NOMO-1 treated with dmso at 0.1 percent for 144 hours (cell line): ENCODE results near the gene CMYA5.
"Not testable (repeated sequence)": the region's sequence is repeated elsewhere in the genome, so short reads cannot be mapped to it uniquely, and the experiment has no call there.

Experiments
- DNase-seq: peaks from one replicate; lab custom pipeline; 2025; ENCODE audit not compliant: unreplicated experiment; lab: John Stamatoyannopoulos, UW

The CMYA5 gene

DNA sequence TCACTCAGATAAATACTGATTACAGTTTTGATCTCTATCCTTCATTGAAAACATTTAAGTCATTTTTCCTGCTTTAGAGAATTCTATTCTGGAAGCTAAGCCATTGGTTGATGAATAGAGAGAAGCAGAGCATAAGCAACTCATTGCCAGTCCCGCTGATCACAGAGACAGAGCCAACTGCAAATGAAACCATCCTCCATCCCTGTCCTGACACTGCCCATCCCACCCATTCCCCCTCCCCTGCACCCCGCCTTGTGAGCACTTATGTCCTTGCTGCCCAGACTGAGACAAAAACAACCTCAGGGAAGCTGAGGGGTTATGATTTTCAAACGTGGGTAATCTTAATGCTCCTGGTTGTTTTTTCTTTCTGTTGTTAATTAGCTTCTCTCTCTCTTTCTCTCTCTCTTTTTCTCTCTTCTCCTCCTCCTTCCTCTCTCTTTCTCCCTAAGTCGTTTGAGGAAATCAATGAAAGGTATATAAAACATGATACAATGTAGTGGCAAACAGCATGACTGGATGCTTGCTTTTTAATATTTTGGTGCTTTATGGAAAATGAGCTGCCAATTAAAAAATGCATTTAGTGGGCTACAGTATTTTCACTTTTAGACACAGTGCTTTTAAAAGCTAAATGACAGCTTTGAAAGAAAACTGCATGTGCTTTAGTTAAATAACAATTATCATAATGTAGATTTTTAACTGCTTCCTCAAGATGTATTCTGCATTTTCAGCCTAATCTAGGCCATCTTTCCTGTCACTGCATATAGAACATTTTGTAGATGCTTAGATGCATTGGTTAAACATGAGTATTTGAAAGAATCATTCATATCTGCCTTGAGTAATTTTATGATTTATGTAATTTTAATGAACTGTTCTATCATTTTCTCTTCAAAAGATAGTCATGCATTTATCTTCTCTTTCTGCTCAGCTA is 57.3 kb downstream of the CMYA5 start:
- DNase-seq = no peak

DNA sequence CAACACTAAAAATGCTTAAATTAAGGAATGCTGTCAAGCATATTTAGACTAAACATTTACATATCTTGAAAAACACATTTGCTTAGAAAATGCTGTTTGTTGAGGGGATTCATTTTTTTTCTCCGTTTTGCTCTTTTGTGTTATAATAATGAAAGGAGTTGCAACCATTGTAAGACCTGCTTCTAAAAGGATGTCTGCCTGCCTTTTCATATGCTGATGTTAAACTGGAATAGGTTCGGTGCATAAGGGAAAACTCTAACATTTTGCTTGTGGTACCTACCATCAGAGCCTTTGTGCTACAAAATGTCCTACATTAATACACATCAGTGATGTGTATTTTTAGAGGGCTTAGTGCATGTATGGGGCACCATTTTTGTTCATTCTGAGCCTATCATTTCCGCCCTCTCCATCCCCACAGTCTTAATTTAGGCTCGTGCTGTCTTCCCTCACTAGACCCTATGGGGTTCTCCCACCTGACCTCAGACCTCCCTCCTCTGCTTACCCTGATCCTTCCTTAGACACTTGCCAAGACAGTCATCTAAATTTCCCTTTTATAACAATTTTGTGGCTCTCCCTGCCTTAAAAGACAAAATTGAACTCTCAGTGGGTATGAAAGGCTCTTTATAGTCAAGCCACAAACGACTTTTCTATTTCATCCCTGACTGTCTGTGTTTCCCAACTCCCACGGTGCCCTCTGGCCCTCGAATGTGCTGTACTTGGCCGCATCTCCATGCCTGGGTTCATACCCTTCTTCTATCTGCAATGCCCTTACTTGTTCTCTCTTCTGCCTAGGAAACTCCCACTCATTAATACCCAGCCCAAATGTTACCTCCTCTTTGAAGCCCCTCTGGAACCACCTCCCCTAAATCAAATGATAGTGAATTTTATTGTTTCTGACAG is 61.2 kb downstream of the CMYA5 start:
- no peak for DNase-seq

DNA sequence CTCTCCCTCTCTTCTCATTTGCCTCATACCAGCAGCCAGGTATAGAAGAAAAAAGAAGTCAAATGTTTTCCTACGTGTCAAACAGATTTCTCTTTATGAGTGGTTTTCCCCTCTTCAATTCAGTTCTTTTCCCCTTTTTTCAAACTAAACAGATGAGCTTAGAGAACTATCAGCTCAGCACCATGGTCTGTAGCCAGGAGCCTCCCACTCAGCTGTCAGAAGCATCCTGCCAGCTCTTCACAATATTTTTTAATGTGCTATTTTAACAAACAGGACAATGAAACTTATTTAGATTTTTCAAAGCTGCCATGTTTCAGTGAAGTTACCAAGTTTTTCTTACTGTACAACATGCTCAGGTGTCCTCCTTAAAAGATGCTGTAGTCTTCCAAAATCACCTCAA is 63.5 kb downstream of the CMYA5 start:
- no peak for DNase-seq

DNA sequence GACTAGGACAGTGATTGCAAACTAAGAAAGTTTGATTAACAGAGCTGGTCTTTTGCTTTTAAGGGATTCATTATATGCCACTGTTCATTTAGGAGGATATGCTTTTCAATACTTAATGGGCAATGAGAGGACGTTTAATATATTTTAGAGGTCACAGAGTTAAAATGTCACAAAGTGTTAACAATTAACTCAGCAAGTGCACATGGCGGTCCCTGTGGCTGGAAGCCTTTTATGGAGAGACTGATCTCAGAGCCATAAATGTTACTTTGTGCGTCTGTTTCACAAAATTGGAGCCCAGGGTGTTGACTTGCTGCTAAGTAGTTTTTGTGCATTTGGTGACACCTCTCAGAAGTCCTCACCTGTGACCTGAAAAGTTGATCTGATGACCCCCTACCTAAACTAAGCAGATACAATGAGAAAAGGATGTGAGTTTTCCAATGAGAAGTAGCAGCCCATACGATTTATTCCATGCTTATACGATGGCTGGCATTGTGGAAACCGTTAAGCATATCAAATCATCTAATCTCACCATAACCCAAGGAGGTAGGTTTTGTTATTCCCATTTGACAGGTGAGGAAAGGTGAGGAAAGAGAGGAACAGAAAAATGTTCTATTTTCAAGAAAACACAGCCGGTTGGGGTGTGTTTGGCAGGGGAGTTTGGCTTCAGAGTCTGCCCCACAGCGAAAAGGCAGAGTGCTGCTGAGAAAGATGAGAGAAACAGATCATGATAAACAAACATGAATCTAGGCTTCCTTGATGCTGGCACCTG is 64.4 kb downstream of the CMYA5 start:
- no peak for DNase-seq

DNA sequence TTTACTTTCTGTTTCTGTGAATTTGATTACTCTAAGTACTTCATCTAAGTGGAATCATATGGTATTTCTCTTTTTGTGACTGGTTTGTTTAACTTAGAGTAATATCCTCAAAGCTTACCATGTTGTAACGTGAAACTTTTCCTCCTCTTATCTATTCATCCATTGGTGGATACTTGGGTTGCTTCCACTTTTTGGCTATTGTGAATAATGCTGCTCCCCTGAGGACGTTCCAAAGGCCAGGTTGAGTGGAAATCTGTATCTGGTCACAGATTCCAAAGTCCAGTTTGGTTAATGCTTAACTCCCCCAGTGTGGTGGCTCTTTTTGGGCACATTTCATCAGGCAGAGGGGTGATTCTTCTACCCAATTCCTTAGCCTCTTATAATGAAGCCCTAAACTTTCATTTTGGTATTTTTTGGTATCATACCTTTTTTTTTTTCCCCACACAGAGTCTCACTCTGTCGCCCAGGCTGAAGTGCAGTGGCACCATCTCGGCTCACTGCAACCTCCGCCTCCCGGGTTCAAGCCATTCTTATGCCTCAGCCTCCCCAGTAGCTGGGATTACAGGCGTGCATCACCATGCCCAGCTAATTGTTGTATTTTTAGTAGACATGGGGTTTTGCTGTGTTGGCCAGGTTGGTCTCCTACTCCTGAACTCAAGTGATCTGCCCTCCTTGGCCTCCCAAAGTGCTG is 65.4 kb downstream of the CMYA5 start:
- no peak for DNase-seq

DNA sequence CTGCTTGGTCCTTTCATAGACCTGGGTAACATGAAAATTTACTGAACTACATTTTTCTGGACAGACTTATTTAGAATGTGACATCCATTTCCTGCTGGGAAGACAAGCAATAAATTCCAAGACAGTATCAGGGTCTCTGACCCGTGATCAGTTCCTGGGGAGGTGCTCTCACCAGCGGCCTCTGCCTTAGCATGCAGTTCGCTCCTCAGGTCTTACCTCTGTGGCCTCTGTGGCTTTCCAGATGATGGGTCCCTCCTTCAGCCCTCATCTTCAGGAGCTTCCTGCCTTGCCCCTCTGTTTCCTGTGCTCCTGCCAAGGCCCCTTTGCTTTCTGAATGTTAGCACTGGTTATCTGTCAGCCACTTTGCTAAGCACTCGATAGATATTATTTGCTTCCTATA is 66.4 kb downstream of the CMYA5 start:
- DNase-seq = no peak

DNA sequence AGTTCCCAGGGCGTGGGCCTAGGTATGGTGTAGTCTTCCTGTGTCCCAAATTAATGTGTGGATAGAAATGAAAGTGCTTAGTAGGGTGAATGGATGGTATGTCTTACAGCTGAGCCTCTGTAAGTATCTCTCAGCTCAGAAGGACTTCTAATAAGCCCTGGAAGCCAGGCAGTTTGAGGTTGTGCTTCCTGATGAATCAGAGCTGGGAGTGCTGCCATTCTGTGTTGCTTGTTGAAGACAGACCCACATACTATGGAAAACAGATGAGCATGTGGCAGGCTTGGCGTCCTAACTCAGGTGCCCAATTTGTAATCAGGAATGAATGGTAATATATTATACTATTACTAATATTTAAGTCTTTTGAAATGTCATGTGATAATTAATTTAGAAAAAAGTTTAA is 69.8 kb downstream of the CMYA5 start:
- no peak for DNase-seq

DNA sequence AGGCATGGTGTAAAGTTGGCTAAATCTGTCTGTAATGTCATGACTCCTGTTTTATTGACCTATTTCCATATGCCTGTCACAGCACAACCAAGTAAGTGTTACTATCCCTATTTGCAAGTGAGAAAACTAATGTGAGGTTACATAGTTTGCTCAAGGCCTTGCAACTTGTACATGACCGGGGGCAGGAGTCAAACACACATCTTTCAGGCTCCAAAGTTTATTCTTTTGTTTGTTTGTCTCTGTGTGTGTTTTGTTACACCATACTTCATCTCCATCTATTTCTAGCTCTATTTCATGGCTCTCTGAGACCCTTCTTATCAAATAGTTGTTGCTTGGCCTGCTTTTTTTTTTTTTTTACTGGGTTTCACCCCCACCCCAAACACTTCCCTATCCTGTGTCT is 70.2 kb downstream of the CMYA5 start:
- DNase-seq = no peak

DNA sequence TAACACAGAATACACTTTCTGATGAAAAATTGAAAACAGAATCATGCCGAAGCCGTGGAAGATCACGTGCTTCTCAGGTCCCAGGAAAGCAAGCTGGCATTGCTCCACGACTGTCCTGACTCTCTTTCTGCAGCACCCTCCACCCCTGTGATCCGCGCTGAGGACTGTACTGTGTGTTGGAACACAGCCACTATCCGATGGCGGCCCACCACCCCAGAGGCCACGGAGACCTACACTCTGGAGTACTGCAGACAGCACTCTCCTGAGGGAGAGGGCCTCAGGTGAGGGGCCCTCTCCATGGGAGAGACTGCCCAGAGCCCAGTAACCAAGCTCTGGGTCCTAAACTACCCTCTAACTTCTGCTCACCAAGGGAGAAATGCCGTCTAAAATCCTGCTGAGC is 73.3 kb downstream of the CMYA5 start:
- no peak for DNase-seq

DNA sequence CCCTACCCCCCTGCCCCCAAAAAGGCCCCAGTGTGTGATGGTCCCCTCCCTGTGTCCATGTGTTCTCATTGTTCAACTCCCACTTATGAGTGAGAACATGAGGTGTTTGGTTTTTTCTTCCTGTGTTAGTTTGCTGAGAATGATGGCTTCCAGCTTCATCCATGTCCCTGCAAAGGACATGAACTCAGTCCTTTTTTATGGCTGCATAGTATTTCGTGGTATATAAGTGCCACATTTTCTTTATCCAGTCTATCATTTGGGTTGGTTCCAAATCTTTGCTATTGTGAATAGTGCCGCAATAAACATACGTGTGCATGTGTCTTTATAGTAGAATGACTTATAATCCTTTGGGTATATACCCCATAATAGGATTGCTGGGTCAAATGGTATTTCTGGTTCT is 74.5 kb downstream of the CMYA5 start:
- DNase-seq = not testable (repeated sequence)

DNA sequence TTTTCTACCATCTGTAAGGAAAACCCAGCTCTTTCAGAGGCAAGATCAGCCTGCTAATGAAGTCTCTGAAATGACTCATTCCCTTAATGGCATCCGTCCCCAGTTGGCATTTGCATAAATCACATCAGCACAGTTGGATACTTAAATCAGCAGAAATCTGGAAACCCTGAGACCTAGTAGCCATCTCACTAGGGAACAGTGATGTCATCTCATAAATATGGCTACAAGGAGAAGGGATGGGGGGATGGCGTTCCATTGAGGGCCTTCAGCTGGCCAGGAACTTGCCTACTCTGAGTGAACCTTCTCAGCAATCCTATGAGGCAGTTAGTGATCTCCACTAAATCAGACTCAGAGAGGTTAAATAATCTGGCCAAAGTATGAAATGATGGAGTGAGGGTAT is 81.8 kb downstream of the CMYA5 start:
- no peak for DNase-seq

DNA sequence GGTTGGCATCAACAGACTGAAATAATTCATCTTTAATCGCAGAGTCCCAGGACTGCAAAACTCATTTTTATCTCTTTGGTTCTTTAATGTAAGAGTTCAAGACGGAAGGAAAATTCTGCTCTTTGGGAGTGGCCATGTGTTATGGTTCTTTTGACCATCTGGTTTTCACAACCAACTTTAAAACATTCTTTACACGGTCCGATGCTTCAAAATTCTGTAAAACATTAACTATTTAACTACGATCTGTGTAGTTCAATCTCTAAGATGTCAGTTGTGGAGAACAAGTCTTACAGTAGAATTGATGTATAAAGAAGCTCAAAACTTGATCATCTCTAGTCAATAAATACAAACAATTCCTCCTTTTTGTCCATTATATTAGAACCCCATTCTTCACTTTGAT is 83.0 kb downstream of the CMYA5 start:
- no peak for DNase-seq

DNA sequence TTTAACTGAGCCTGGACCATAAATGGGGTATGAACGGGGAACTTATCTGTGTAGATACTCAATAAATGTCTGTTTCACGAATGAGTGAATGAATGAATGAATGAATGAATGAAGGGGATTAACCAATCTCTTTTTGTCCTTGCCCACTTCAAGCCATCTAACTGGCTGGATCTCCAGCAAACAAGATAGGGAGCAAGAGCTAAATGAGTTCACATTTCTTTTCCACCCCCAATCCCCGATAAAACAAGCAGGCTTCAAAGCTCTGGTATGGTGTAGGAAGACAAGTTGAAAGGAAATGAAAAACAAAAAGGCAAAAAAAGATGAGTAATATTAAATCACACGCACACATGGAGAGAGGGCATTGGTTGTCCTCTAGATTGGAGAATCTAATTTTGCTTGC is 84.0 kb downstream of the CMYA5 start:
- DNase-seq = no peak

DNA sequence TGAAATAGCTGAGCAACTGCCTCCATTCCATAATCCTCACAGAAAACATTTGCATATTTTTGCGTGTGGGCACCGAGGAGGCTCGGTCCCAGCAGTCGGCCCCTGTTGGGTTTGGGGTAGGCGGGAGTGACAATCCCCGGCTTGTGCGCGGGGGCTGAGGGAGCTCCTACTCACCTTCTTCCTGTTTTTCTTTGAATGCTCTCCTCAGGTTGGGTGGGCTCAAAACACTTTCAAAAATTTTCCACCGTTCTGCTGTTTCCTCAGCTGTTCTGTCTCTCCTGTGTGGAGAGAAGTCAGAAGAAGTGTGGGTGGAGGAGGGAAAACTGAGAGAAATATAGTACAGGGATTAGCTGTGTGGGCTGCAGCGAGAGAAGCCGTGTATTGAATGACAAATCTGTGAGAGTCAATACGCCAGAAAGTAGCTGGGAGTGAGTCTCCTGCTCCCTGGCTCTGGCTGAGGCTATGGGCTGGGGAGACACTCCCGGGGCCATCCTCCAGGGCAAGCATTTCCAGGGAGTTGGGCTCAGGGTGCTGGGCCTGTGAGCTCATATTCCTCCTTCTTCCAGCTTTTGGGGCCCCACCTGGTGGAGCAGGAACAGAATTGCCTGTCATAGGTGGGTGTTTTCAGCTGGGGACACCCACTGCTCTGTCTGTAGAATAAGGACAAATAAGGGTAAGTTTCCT is 84.7 kb downstream of the CMYA5 start:
- no peak for DNase-seq

DNA sequence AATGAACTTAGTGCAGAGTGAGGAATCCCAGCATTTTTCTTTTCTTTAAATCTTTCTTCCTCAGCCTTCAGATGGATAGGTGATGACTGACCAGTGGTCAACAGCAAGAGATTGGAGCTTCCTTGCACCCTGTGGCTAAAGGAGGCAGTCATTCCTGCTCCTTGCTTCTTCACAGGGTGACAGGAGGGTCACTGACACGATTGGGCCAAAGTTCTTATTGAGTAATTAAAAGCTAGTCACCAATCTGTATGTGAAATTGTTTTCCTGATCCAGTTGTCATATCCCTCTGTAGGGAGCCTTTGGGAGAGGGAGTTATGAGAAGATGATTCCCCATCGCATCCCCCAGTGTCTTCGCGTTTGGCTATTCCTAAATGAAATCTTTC is 85.2 kb downstream of the CMYA5 start:
- no peak for DNase-seq

DNA sequence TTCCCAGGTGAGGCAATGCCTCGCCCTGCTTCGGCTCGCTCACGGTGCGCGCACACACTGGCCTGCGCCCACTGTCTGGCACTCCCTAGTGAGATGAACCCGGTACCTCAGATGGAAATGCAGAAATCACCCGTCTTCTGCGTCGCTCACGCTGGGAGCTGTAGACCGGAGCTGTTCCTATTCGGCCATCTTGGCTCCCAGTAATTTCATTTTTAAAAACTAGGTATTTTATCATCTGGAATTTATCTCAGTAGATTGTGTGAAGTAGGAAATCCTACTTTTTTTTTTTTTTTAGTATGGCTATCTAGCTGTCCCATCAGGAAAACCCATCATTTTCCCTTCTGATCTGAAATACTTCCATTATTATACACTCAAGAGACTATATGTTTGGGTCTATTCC is 95.1 kb downstream of the CMYA5 start:
- not testable (repeated sequence) for DNase-seq

DNA sequence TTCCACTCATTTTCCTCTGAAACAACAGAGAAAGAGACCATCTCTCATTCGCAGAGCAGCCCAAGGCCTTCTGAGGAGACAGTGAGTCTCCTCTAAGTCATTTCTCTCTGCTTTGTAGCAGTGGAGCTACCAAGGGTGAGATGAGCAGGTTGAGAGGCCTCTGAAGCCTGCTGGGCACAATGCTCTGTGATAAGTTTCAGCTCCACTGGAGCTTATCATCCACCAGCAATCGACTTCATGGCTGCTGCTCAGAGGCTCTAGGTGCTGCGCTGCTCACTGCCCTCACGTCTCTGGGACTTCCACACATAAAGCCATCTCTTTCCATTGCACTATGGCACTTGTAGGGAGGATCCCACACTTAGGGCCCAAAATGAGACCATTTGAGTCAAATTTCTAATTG is 96.3 kb downstream of the CMYA5 start:
- DNase-seq = no peak

DNA sequence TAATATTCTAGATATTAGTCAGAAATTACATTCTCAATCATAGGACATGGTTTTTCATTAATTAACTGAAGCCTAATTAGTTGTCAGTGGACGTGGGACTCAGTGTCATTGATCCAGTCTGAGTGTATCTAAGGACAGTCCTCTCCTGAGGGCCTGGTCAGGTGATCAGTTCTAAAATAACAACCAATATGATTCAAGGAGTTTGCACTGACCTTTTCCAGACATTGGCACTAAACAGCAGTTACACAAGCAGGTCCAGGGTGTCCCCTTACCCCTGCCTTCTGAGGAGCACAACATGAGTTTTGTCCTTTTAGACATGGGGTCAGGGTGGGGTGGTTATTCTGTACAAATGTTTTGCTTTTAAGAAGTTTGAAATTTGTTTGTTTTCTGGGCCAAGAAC is 97.8 kb downstream of the CMYA5 start:
- DNase-seq = no peak

DNA sequence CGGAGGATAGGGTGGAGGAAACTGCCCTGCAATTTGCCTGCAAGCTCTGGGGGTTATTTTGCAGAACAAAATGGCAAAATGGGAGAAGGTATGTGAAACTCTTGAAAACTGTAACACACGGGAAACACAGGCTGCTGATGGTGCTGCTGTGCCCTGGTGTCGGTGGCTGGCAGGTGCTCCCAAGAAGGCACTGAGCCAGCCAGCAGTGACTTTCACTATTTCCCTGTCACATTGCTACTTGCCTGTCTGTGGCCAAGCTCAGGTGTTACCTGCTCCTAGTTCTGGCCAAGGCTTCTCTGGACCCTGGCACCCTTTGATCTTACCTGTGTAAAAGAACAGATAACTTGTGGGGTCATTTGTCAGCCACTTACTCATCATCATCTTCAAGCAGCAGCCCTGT is 102.2 kb downstream of the CMYA5 start:
- DNase-seq = no peak

DNA sequence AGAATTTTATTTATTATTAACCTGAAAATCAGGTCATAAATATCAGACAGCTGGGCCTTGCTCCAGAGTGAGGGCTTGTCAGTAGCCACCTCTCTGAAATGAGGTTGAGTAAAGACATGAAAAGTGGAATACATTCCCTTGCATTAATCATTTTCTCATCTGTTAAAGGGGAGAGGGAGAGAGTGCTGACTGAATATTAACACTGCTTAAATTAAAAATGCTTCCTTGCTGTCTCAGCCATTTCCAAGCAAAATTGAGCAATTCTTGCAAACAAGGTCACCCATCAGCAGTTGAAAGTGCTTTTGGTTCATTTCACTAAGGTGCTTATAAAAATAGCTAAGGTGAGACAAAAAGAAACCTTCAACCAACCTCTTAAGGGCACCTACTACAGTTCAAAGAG is 102.8 kb downstream of the CMYA5 start:
- DNase-seq = no peak
